HepG2 (cell line): Measurements from ENCODE around the gene GTF2A1L. TPM values are rescaled to one million over a fixed set of nuclear protein-coding genes. Genes with fewer than 3 reads are reported as not detected.
A peak's percentile ranks its signal among the peaks of the same experiment; 100 is the strongest.

Experiments used
- FOSL1 ChIP-seq: sonication (generic); formaldehyde crosslinking; IDR thresholded peaks from 2 replicates; pipeline ENCODE4 v1.9.0; 2021; ENCODE audit warnings: missing genetic modification reagents, borderline replicate concordance
- HDAC6 ChIP-seq: fragments of 200-600 bp; sonication (generic); IDR thresholded peaks from 2 replicates; pipeline ENCODE4 v1.7.0; 2017; ENCODE audit warnings: mild to moderate bottlenecking, antibody characterized with exemption, low read length, low read depth
- SALL2 ChIP-seq: sonication (generic); formaldehyde crosslinking; IDR thresholded peaks from 2 replicates; pipeline ENCODE4 v1.8.1; 2023; ENCODE audit warnings: mild to moderate bottlenecking, missing genetic modification reagents, inconsistent platforms
- SMAD3 ChIP-seq: sonication (generic); formaldehyde crosslinking; IDR thresholded peaks from 2 replicates; pipeline ENCODE4 v1.4.0; 2020; ENCODE audit warnings: missing genetic modification reagents
- STAG1 ChIP-seq: sonication (generic); formaldehyde crosslinking; IDR thresholded peaks from 2 replicates; pipeline ENCODE4 v1.4.0; 2020; ENCODE audit warnings: missing genetic modification reagents
- THAP11 ChIP-seq: IDR thresholded peaks from 2 replicates; pipeline ENCODE4 v1.6.1; 2016; ENCODE audit warnings: missing biosample characterization, missing genetic modification reagents
- ZNF354B ChIP-seq: sonication (generic); formaldehyde crosslinking; IDR thresholded peaks from 2 replicates; pipeline ENCODE4 v1.8.0; 2022; ENCODE audit warnings: mild to moderate bottlenecking, missing genetic modification reagents
- ZNF468 ChIP-seq: sonication (generic); formaldehyde crosslinking; IDR thresholded peaks from 2 replicates; pipeline ENCODE4 v1.8.0; 2022; ENCODE audit warnings: mild to moderate bottlenecking, moderate library complexity, missing genetic modification reagents
- polyA plus RNA-seq, 8 experiments: library from polyadenylated mRNA; depleted of rRNA in 3 of 8; stranded (reverse) in 7 of 8; unstranded in 1 of 8; fragments of >200 nt; fragmentation: Illumina TruSeq in 4 of 8; extraction: Trizol in 4 of 8; gene quantifications; 2 replicates each; pipeline versions ENCODE4 v1.2.1 to v1.2.3, GENCODE V29; 2011 to 2016; ENCODE audit warnings: low read depth in 4 of 8, missing spikeins in 1 of 8, mixed read lengths in 1 of 8; ENCODE audit not compliant: insufficient read depth in 1 of 8
- total RNA-seq, 5 experiments: library from RNA; depleted of rRNA; stranded (reverse); fragments of >200 nt; fragmentation: Illumina TruSeq; extraction: Trizol; gene quantifications; 2 replicates each; pipeline ENCODE4 v1.2.3, GENCODE V29; 2016; ENCODE audit warnings: low read depth in 1 of 5
- TF ChIP-seq, protein P1 (sequence below): sonication (generic); formaldehyde crosslinking; IDR thresholded peaks from 2 replicates; pipeline ENCODE4 v1.5.0; 2020; ENCODE audit warnings: mild to moderate bottlenecking, missing genetic modification reagents, moderate library complexity
- TF ChIP-seq, protein P2 (sequence below): sonication (generic); formaldehyde crosslinking; IDR thresholded peaks from 2 replicates; pipeline ENCODE4 v1.4.0; 2020; ENCODE audit warnings: missing genetic modification reagents

GTF2A1L gene
- total and polyA plus RNA-seq, 2 of the 13 experiments (the other 11 are each of a cell fraction or from before 2014, with no cell fraction given), result not detected

DNA sequence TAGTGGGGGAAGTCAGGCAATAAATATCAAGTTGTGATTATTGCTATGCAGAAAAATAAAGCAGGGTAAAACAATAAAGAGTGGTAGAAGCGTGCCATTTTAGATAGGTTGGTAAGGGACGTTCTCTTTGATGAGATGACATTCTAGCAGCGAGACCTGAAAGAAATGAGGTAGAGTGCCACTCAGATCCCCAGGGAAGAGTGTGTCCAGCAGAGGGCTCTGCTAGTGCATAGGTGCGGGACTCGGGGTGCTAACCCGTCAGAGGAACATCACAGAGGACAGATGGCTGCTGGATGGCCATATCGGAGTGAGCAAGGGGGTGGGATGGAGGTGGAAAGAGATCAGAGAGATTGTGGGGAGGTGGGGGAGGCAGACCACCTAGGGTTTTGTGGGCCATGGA is 16.3 kb upstream of the GTF2A1L start (continued):
- TF ChIP-seq ZNF354B (CRISPR knock-in tag) (0 out of 2 replicates have a peak, but pooled peaks have one; percentile 26), HDAC6 (no peak), FOSL1 (no peak), SMAD3 (CRISPR knock-in tag) (no peak), SALL2 (CRISPR knock-in tag) (peak; percentile 25; the same call in 1 of the 2 replicates), THAP11 (CRISPR knock-in tag) (no peak), STAG1 (CRISPR knock-in tag) (peak; percentile 59), ZNF468 (CRISPR knock-in tag) (no peak)
- TF ChIP-seq, protein P1, sequence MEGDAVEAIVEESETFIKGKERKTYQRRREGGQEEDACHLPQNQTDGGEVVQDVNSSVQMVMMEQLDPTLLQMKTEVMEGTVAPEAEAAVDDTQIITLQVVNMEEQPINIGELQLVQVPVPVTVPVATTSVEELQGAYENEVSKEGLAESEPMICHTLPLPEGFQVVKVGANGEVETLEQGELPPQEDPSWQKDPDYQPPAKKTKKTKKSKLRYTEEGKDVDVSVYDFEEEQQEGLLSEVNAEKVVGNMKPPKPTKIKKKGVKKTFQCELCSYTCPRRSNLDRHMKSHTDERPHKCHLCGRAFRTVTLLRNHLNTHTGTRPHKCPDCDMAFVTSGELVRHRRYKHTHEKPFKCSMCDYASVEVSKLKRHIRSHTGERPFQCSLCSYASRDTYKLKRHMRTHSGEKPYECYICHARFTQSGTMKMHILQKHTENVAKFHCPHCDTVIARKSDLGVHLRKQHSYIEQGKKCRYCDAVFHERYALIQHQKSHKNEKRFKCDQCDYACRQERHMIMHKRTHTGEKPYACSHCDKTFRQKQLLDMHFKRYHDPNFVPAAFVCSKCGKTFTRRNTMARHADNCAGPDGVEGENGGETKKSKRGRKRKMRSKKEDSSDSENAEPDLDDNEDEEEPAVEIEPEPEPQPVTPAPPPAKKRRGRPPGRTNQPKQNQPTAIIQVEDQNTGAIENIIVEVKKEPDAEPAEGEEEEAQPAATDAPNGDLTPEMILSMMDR (CRISPR knock-in tag), result peak; percentile 76
- TF ChIP-seq, protein P2, sequence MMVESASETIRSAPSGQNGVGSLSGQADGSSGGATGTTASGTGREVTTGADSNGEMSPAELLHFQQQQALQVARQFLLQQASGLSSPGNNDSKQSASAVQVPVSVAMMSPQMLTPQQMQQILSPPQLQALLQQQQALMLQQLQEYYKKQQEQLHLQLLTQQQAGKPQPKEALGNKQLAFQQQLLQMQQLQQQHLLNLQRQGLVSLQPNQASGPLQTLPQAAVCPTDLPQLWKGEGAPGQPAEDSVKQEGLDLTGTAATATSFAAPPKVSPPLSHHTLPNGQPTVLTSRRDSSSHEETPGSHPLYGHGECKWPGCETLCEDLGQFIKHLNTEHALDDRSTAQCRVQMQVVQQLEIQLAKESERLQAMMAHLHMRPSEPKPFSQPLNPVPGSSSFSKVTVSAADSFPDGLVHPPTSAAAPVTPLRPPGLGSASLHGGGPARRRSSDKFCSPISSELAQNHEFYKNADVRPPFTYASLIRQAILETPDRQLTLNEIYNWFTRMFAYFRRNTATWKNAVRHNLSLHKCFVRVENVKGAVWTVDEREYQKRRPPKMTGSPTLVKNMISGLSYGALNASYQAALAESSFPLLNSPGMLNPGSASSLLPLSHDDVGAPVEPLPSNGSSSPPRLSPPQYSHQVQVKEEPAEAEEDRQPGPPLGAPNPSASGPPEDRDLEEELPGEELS (CRISPR knock-in tag), result no peak
- TF ChIP-seq, all 625 proteins: peak for 6
